Measurements from ENCODE around the gene GGPS1. TPM values are rescaled to one million over a fixed set of nuclear protein-coding genes. Genes with fewer than 3 reads are reported as not detected.

GGPS1 gene
- polyA plus RNA-seq, 1 experiment = 45.2 TPM

DNA sequence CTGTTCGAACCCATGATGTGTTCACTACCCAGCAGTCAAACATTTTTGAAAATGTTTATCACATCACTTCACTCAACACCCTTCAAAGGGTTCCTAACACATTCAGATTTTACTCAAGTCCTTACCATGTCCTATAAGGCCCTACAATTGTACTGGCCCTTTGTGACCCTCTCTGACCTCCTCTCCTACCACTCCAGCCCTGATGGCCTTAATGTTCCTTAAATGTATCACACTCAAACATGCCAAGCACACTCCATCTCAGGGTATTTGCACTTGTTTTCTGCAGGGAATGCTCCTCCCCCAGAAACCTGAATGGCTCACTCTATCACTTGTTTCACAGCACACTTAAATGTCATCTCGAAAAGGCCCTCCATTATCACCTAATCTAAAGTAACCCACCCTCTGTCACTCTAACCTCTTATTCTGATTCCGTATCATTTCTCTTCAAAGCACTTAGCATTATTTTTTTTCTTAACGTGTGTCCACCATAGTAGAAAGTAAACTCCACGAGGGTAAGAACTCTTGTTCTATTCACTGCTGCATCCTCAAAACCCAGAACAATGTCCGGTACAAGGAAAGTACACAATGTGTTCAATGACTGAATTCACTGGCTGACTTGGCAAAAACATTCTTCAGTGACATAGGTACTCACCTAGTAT, 7.7 kb upstream of the GGPS1 start:
- no peaks in the 10 kb centered on the region for H3K9me3 ChIP-seq (ENCODE audit: control insufficient read depth, insufficient read depth, low read length)
- ChIA-PET POLR2A (no interaction called here), CTCF (no interaction called here)
- no peak overlapping the region for H3K4me3 ChIP-seq (ENCODE audit: low read depth, low read length)
- DNase-seq (ENCODE audit: low read depth, low spot score) = no peak
- H3K27me3 ChIP-seq (ENCODE audit: control insufficient read depth, insufficient read depth, low read length) = no peaks in the 10 kb centered on the region
- TF ChIP-seq, protein P1, sequence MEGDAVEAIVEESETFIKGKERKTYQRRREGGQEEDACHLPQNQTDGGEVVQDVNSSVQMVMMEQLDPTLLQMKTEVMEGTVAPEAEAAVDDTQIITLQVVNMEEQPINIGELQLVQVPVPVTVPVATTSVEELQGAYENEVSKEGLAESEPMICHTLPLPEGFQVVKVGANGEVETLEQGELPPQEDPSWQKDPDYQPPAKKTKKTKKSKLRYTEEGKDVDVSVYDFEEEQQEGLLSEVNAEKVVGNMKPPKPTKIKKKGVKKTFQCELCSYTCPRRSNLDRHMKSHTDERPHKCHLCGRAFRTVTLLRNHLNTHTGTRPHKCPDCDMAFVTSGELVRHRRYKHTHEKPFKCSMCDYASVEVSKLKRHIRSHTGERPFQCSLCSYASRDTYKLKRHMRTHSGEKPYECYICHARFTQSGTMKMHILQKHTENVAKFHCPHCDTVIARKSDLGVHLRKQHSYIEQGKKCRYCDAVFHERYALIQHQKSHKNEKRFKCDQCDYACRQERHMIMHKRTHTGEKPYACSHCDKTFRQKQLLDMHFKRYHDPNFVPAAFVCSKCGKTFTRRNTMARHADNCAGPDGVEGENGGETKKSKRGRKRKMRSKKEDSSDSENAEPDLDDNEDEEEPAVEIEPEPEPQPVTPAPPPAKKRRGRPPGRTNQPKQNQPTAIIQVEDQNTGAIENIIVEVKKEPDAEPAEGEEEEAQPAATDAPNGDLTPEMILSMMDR (IDR thresholded peaks at IDR 0.05; ENCODE audit: low read depth, low read length) = no peak
- no peak overlapping the region for H3K27ac ChIP-seq (ENCODE audit: low read depth, low read length)

DNA sequence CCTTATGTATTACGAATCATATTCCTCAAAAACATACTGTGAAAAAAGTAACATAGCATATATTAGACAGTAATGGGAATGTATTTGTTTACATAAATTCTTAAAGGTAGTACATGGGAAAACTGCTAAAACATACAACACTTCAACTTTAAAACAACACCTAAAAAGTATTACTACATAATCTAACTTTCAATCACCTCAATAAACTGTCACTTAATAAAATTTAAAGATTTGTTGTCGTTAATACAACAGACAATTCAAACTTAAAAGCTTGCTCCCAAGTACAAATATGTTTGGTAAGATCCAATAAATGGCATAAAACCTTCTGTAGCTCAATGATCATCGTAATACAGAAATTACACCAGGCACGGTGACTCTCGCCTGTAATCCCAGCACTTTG, 4.1 kb upstream of the GGPS1 start:
- Histone ChIP-seq H3K4me3 (ENCODE audit: low read depth, low read length) (no peak overlapping the region), H3K27ac (ENCODE audit: low read depth, low read length) (no peak overlapping the region), H3K27me3 (ENCODE audit: control insufficient read depth, insufficient read depth, low read length) (no peaks in the 10 kb centered on the region), H3K9me3 (ENCODE audit: control insufficient read depth, insufficient read depth, low read length) (no peaks in the 10 kb centered on the region; the same call in 1 of the 2 replicates)
- CTCF ChIA-PET = interaction anchor here (0.6 to 3.0 kb wide), 3 partner anchors 21 to 107 kb away, joined by 3 to 21 read pairs (median 4); no protein-coding TSS in a partner anchor
- POLR2A ChIA-PET = no interaction called here
- DNase-seq (ENCODE audit: low read depth, low spot score) = no peak
- TF ChIP-seq, protein P1 (IDR thresholded peaks at IDR 0.05; ENCODE audit: low read depth, low read length) = no peak

DNA sequence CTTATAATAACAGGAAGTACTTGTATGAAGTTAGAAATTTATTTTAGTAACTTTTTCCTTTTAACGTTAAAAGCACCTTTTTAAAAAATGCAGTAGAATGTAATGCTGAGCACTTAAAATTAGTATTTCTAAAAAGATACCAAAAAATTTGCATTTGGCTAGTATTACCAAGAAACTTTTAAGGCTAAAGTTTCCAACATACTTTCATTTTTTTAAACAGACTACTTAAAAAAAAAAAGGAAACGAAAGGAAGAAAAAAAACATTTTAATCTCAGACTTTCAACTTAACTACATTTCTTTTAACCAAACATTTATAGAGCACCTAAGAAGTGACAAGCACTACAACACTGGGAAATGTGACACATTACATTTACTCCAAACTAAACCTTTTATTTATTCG, 3.2 kb upstream of the GGPS1 start:
- POLR2A ChIA-PET = no interaction called here
- H3K27me3 ChIP-seq (ENCODE audit: control insufficient read depth, insufficient read depth, low read length) = no peaks in the 10 kb centered on the region
- H3K27ac ChIP-seq (ENCODE audit: low read depth, low read length) = no peak overlapping the region
- peak overlapping the region; percentile 23 for H3K4me3 ChIP-seq (ENCODE audit: low read depth, low read length)
- CTCF ChIA-PET = interaction anchor here (0.6 to 3.0 kb wide), 2 partner anchors 22 to 91 kb away, joined by 4 to 21 read pairs; no protein-coding TSS in a partner anchor
- no peak for DNase-seq (ENCODE audit: low read depth, low spot score)
- H3K9me3 ChIP-seq (ENCODE audit: control insufficient read depth, insufficient read depth, low read length) = no peaks in the 10 kb centered on the region; the same call in 1 of the 2 replicates
- TF ChIP-seq, protein P1 (IDR thresholded peaks at IDR 0.05; ENCODE audit: low read depth, low read length) = no peak

GRCh38 chr1:235325854-235326253, 2.5 kb upstream of the GGPS1 start:
- POLR2A ChIA-PET = no interaction called here
- CTCF ChIA-PET = interaction anchor here (3.0 kb wide), 1 partner anchor 90 kb away, joined by 21 read pairs; no protein-coding TSS in a partner anchor
- TF ChIP-seq, protein P1 (IDR thresholded peaks at IDR 0.05; ENCODE audit: low read depth, low read length) = no peak
- H3K27me3 ChIP-seq (ENCODE audit: control insufficient read depth, insufficient read depth, low read length) = no peaks in the 10 kb centered on the region
- no peaks in the 10 kb centered on the region; the same call in 1 of the 2 replicates for H3K9me3 ChIP-seq (ENCODE audit: control insufficient read depth, insufficient read depth, low read length)
- no peak overlapping the region for H3K27ac ChIP-seq (ENCODE audit: low read depth, low read length)
- DNase-seq (ENCODE audit: low read depth, low spot score) = no peak
- peak overlapping the region; percentile 90 for H3K4me3 ChIP-seq (ENCODE audit: low read depth, low read length)
